Breast epithelium (tissue), 3 donors: Measurements from ENCODE around the gene CCDC85C.

ENCODE experiments used
- CTCF ChIP-seq, 3 donors: fragments of 450-650 bp; IDR thresholded peaks; one replicate each; pipeline ENCODE4 v1.5.1; 2016 to 2017; ENCODE audit warnings: antibody characterized with exemption in 3 of 3, mild to moderate bottlenecking in 3 of 3, moderate library complexity in 3 of 3
- POLR2A ChIP-seq: fragments of 450-650 bp; IDR thresholded peaks from one replicate; pipeline ENCODE4 v1.6.1; 2016; ENCODE audit warnings: antibody characterized with exemption, mild to moderate bottlenecking, moderate library complexity
- POLR2AphosphoS5 ChIP-seq, 3 donors: sonication (generic); formaldehyde crosslinking; IDR thresholded peaks; one replicate each; pipeline ENCODE4 v1.6.1; 2017; ENCODE audit warnings: antibody characterized with exemption in 3 of 3

- TF ChIP-seq CTCF (IDR thresholded peaks at IDR 0.05) (no peak), POLR2AphosphoS5 (IDR thresholded peaks at IDR 0.05) (no peak), POLR2A (no peak)
Observed at GRCh38 chr14:99524091-99524661, 79.8 kb downstream of the CCDC85C start.
